HL-60/S4 treated with retinoic acid at 250 ng/mL for 4 days and 3 days (cell line): ENCODE results near the gene RMDN2.

Experiments
- in situ Hi-C: fragments of 300-500 bp; cut with MboI; formaldehyde crosslinking; loops from 2 replicates; pipeline ENCODE4 v1.7.0; 2022; ENCODE audit warnings: low sequenced_read_pairs

Gene RMDN2, protein sequence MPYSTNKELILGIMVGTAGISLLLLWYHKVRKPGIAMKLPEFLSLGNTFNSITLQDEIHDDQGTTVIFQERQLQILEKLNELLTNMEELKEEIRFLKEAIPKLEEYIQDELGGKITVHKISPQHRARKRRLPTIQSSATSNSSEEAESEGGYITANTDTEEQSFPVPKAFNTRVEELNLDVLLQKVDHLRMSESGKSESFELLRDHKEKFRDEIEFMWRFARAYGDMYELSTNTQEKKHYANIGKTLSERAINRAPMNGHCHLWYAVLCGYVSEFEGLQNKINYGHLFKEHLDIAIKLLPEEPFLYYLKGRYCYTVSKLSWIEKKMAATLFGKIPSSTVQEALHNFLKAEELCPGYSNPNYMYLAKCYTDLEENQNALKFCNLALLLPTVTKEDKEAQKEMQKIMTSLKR

GRCh38 chr2:37925063-37925897 is at the start of gene RMDN2:
Gene RMDN2, plus strand, starts transcription at chr2:37925287. Its CDS starts 3,991 bp downstream, at chr2:37929278.
- in situ Hi-C loops = no loop called here

DNA sequence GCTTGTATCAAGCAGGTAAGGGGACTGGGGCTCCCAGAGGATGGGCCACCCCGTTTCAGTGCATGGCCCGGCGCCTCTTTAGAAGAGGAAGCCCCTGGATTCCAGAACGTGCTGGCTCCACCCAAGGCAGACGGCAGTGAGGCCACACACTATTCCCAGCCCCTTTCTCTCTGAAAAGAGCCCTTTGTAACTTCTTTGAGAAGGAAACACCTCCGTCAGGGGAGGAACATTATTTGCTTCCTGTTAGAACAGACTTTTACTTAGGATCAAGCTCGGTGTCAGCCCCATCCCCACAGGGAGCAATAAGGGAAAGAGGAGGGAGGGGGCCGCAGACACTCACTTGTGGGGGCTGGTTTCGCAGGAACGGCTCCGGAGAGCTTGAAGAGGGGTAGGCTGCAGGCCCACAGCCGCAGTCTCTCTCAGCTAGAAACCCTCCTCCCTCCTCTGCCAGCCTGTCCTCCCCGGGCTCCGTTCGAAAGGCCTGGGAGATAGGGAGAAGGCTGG is 49.6 kb upstream of the RMDN2 start:
- in situ Hi-C loops = no loop called here

- in situ Hi-C loops = no loop called here
These were observed 48.9 kb upstream of the RMDN2 start for GRCh38 chr2:37876227-37876626.

GRCh38 chr2:37877457-37878315 is 47.4 kb upstream of the RMDN2 start:
- in situ Hi-C loops = no loop called here

GRCh38 chr2:37878536-37878935 is 46.6 kb upstream of the RMDN2 start:
- in situ Hi-C loops = no loop called here

GRCh38 chr2:37880551-37880950 is 44.5 kb upstream of the RMDN2 start:
- in situ Hi-C loops = no loop called here

- in situ Hi-C loops = no loop called here
These were observed 43.7 kb upstream of the RMDN2 start for GRCh38 chr2:37881397-37881796.

DNA sequence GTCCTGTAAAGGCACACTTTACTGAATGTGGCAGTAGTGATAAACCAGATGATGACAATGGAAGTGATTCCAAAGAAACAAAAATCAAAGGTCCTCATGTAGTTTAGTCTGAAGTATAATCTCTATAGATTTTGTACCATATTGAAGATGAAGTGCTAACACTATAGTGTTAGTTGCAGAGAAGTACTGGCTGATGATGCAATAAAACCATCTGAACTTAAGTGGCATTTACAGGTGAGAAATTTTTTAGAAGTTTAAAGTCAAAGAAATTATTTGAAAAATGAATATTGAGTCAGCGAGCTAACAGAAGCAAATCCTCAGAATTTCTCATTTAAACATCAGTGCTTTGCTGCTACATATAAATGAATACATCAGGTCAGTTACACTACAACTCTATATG is 43.1 kb upstream of the RMDN2 start:
- in situ Hi-C loops = no loop called here

- in situ Hi-C loops = no loop called here
These were observed 41.6 kb upstream of the RMDN2 start for GRCh38 chr2:37883518-37883917.

GRCh38 chr2:37885329-37885993 is 39.6 kb upstream of the RMDN2 start:
- in situ Hi-C loops = no loop called here

DNA sequence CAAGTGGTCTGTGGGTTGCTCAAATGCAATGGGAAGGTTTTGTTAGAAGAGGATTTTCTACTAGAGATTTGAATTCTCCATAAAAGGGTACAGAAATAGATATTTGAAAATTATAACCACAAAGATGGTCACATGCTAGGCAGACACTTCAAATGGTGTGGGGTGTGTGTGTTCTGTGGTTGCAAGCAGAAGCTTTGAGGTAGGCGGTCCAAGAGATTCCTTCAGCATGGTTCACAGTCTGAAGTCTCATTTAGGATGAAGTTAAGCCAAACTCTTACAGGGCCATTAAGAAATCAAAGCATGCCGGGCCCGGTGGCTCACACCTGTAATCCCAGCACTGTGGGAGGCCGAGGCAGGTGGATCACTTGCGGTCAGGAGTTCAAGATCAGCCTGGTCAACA is 38.3 kb upstream of the RMDN2 start:
- in situ Hi-C loops = no loop called here

DNA sequence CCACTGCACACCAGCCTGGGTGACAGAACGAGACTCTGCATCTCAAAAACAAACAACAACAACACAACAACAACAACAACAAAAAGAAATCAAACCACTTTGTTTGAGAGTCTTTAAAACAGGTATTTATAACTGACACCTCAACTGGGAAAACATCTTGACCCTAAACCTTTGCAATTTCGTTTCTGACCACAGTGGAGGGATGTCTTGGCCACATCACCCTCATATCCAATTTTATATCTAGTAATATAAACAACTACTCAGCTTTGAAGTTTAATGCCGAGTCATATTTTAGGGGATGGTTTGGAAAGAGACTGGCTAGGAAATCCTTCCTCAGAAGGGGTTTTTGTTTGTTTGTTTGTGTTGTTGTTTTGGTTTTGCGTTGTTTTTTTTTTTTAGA is 37.8 kb upstream of the RMDN2 start:
- in situ Hi-C loops = no loop called here

GRCh38 chr2:37890893-37891495 is 34.1 kb upstream of the RMDN2 start:
- in situ Hi-C loops = no loop called here

DNA sequence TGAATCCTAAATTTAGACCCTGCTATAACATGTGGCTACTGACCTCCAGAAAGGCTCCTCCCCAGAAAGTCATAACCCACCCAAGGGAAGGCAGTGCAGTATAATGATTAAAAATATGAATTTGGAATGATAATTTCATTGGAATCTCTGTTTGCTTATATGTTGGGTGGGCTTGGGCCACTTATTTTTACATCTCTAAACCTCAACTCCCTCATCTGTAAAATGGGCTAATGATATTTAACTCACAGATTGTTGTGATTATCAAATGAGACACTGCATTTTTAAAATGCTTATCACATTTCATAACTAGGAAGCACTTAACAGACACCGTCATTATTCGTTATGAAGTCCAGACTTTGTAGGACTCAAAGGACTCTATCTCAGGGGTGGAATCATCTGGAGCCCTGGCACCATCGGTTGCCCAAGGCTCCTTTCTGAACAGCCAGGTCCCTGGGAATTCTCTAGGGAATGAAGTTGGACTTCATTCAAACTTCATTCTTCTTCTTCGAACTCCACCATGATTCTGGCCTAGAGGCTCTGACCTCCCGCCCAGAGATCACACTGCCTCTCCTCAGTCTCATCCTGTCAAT is 33.1 kb upstream of the RMDN2 start:
- in situ Hi-C loops = no loop called here

GRCh38 chr2:37892436-37893114 is 32.5 kb upstream of the RMDN2 start:
- in situ Hi-C loops = no loop called here

DNA sequence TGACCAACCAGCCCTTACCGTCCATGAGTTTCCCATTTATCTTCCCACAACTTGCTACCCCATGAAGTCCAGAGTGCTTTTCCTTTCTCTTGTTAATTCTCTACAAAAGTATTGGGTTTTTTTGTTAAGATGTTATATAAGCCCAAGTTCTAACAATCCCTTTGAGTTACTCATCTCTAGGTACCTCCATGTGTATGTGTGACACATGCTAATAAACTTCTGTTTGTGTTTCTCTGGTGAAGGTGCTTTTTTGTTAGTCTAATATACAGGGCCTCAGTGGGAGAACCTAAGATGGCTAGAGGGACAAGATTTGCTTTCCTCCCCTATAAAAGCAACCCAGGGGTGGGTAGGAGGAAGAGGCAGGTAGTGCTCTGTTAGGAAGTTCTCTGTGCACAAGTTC is 31.8 kb upstream of the RMDN2 start:
- in situ Hi-C loops = no loop called here

DNA sequence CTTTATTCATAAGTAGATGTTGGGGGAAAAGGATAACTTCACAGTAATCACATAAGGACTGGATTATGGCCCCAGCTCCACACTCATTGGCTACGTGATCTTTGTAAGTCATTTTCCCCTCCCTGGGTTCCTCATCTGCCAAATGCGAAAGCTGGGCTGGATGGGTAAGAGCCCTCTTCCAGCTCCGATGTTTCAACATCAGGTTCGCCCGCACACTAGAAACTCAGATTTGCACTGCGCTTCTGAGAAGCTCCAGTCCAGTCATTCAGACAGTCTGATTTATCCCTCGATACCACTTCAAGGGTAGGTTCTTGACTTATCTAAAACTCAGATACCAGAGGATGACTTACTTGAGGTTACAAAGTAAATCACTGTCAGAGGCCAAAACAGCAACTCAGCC is 31.0 kb upstream of the RMDN2 start:
- in situ Hi-C loops = no loop called here

- in situ Hi-C loops = no loop called here
These were observed 30.5 kb upstream of the RMDN2 start for GRCh38 chr2:37894601-37895000.

GRCh38 chr2:37895140-37895539 is 29.9 kb upstream of the RMDN2 start:
- in situ Hi-C loops = no loop called here
